H1 (cell line): ENCODE results near the gene CAP2. TPM values are rescaled to one million over a fixed set of nuclear protein-coding genes. Genes with fewer than 3 reads are reported as not detected.

ENCODE experiments used
- CBX8 ChIP-seq: fragments of 300-800, 300-1000 bp; sonication (generic); IDR thresholded peaks from 2 replicates; pipeline ENCODE4 v1.7.1; 2016; ENCODE audit warnings: low read depth, low read length, borderline replicate concordance
- CEBPB ChIP-seq: IDR thresholded peaks from 2 replicates; pipeline ENCODE4 v1.6.1; 2012; ENCODE audit warnings: low read depth, low read length
- CREB1 ChIP-seq: IDR thresholded peaks from 2 replicates; pipeline ENCODE4 v1.6.1; 2012; ENCODE audit warnings: inconsistent platforms
- EZH2 ChIP-seq: fragments of 200-600 bp; sonication (generic); IDR thresholded peaks from 2 replicates; pipeline ENCODE4 v1.7.1; 2012; ENCODE audit warnings: low read depth, mild to moderate bottlenecking, moderate library complexity, low read length, inconsistent platforms; ENCODE audit not compliant: severe bottlenecking
- FOSL1 ChIP-seq: IDR thresholded peaks from 2 replicates; pipeline ENCODE4 v1.6.1; 2011; ENCODE audit warnings: mild to moderate bottlenecking, low read depth, low read length, moderate library complexity; ENCODE audit not compliant: insufficient read depth
- RBBP5 ChIP-seq: IDR thresholded peaks from 2 replicates; pipeline ENCODE4 v1.7.1; 2012; ENCODE audit warnings: low read depth, mild to moderate bottlenecking, inconsistent platforms, low read length, moderate library complexity, borderline replicate concordance
- RFX5 ChIP-seq: IDR thresholded peaks from 2 replicates; pipeline ENCODE4 v1.6.1; 2011; ENCODE audit warnings: low read depth, low read length, improper control_type of control experiment, borderline replicate concordance
- polyA plus RNA-seq, 7 experiments: library from polyadenylated mRNA; depleted of rRNA in 3 of 7; stranded (reverse) in 5 of 7; unstranded in 2 of 7; fragments of >200 nt in 5 of 7; fragments of 200-250 nt in 2 of 7; gene quantifications; 1 replicate in 5 of 7; 2 replicates in 1 of 7; 4 replicates in 1 of 7; pipeline versions ENCODE4 v1.2.1 to v1.2.3, GENCODE V29; 2011 to 2013; ENCODE audit warnings: missing spikeins in 2 of 7, mixed read lengths in 2 of 7
- total RNA-seq: library from RNA; stranded (reverse); fragmentation: NEBNext Ultra II Directional; extraction: Animal tissue kit (Norgen Biotek cat#: 25700); gene quantifications from 2 replicates; pipeline ENCODE4 v1.2.1, GENCODE V29; 2021
- TF ChIP-seq, protein P1 (sequence below), 3 experiments: IDR thresholded peaks; 1 replicate in 2 of 3; 2 replicates in 1 of 3; pipeline versions ENCODE4 v1.5.1 to v1.6.1; 2011; ENCODE audit warnings: low read length in 3 of 3, mild to moderate bottlenecking in 3 of 3, inconsistent platforms in 2 of 3, low read depth in 1 of 3, moderate library complexity in 1 of 3; ENCODE audit not compliant: insufficient read depth in 1 of 3; ENCODE audit errors: control extremely low read depth in 1 of 3

The CAP2 gene
- total and polyA plus RNA-seq, 2 of the 8 experiments (the other 6 are each of a cell fraction or from before 2014, with no cell fraction given): 7.2 to 10.0 TPM

DNA sequence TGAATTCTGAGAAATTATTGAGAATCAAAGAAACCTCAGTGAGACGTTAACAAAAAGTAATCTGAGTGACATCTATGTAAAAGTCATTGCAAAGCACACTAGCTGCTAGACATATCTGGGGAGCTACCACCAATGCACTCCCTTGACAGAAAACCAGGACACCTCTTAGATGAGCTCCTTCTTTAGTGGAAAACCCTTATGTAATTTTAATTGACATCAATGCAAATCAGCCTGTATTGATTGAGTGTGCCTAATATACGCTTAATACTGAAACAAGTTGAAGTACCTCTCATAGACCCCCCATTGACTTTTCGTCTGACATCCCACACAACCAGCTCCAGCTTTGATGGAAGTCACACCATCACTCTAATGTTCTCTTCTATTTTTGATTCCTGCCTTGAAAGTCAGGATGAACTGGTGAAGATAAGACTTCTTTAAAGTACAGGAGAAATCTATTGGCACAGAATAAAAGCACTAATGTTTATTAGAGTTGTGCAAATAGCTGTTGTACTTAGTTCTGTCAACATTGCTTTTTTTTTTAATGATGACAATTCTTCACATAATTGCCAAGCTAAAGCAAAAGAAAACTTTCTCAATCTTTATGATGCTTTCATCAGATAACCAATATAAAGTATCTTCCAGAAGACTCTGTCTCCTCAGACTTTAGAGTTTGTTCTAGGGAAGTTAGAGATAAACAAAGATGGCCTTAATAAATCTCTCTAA is 108.7 kb downstream of the CAP2 start (continued):
- TF ChIP-seq, protein P1, sequence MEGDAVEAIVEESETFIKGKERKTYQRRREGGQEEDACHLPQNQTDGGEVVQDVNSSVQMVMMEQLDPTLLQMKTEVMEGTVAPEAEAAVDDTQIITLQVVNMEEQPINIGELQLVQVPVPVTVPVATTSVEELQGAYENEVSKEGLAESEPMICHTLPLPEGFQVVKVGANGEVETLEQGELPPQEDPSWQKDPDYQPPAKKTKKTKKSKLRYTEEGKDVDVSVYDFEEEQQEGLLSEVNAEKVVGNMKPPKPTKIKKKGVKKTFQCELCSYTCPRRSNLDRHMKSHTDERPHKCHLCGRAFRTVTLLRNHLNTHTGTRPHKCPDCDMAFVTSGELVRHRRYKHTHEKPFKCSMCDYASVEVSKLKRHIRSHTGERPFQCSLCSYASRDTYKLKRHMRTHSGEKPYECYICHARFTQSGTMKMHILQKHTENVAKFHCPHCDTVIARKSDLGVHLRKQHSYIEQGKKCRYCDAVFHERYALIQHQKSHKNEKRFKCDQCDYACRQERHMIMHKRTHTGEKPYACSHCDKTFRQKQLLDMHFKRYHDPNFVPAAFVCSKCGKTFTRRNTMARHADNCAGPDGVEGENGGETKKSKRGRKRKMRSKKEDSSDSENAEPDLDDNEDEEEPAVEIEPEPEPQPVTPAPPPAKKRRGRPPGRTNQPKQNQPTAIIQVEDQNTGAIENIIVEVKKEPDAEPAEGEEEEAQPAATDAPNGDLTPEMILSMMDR (IDR thresholded peaks at IDR 0.05; ENCODE audit: control extremely low read depth in 1 of 3, insufficient read depth in 1 of 3, low read depth in 1 of 3, low read length in 3 of 3): no peak
- TF ChIP-seq CEBPB (no peak), FOSL1 (no peak), EZH2 (no peak), CBX8 (no peak), RFX5 (no peak), CREB1 (no peak), RBBP5 (no peak)
